Endothelial cell of umbilical vein (primary cell): Measurements from ENCODE around the gene OTOP2. TPM values are rescaled to one million over a fixed set of nuclear protein-coding genes. Genes with fewer than 3 reads are reported as not detected.

ENCODE experiments used
- BruUV-seq: library from RNA; stranded (reverse); fragments of 400-500 nt; replicated peaks from 2 replicates; lab custom pipeline; 2021; lab: Mats Ljungman, UMichigan
- CTCF ChIA-PET: fragments of 300-600, 350-600 bp; sonication (Branson Sonifier 250); formaldehyde crosslinking; loops from one replicate; lab custom pipeline; 2021; ENCODE audit warnings: antibody characterized with exemption, inconsistent platforms; lab: Charles Lee
- POLR2A ChIA-PET: fragments of 300-600, 350-600 bp; sonication (Branson Sonifier 250); formaldehyde crosslinking; loops from one replicate; lab custom pipeline; 2021; ENCODE audit warnings: antibody characterized with exemption, inconsistent platforms; lab: Charles Lee
- DNase-seq: peaks from one replicate; pipeline ENCODE4 v3.0.0-alpha.2; 2011; ENCODE audit warnings: low read depth, low spot score
- FAIRE-seq: peaks from 2 replicates; lab custom pipeline; 2011; peaks lifted over from hg19 to GRCh38; lab: Jason Lieb, UNC
- H2AFZ ChIP-seq: 2 replicates; pipeline ENCODE4 v1.6.0; 2012; ENCODE audit warnings: low read depth, low read length, control low read depth, inconsistent platforms
- H3K27ac ChIP-seq: 2 replicates; pipeline ENCODE4 v1.5.1; 2011; ENCODE audit warnings: low read depth, mild to moderate bottlenecking, control low read depth, low read length, moderate library complexity; ENCODE audit not compliant: insufficient read depth
- H3K27me3 ChIP-seq, 2 experiments: 2 replicates each; pipeline versions ENCODE4 v1.6.0 to v1.6.1; 2011; ENCODE audit warnings: low read length in 2 of 2, mixed read lengths in 1 of 2; ENCODE audit not compliant: control insufficient read depth in 2 of 2, insufficient read depth in 2 of 2
- H3K36me3 ChIP-seq, 2 experiments: 2 replicates in 1 of 2; 3 replicates in 1 of 2; pipeline ENCODE4 v1.5.1; 2011; ENCODE audit warnings: low read length in 2 of 2, mild to moderate bottlenecking in 1 of 2, moderate library complexity in 1 of 2; ENCODE audit not compliant: control insufficient read depth in 2 of 2, insufficient read depth in 2 of 2; ENCODE audit errors: extremely low read depth in 1 of 2
- H3K4me1 ChIP-seq: 3 replicates; pipeline ENCODE4 v1.5.1; 2011; ENCODE audit warnings: mild to moderate bottlenecking, low read length; ENCODE audit not compliant: control insufficient read depth, insufficient read depth; ENCODE audit errors: extremely low read depth
- H3K4me2 ChIP-seq: 2 replicates; pipeline ENCODE4 v1.6.1; 2011; ENCODE audit warnings: low read length, control low read depth, mixed read lengths; ENCODE audit not compliant: insufficient read depth
- H3K4me3 ChIP-seq, 3 experiments: fragments of 200-600 bp in 1 of 3; sonication (generic), shearing (Covaris generic) in 1 of 3; replicated peaks in 1 of 3; 2 replicates each; pipeline ENCODE4 v1.5.1; 2011 to 2016; ENCODE audit warnings: control low read depth in 3 of 3, low read length in 3 of 3, mild to moderate bottlenecking in 2 of 3, inconsistent platforms in 1 of 3, low read depth in 1 of 3, moderate library complexity in 1 of 3; ENCODE audit not compliant: insufficient read depth in 1 of 3
- H3K79me2 ChIP-seq: 2 replicates; pipeline ENCODE4 v1.6.0; 2012; ENCODE audit warnings: low read length, inconsistent platforms; ENCODE audit not compliant: control insufficient read depth, insufficient read depth
- H3K9ac ChIP-seq: replicated peaks from 2 replicates; pipeline ENCODE3; 2011; ENCODE audit warnings: low read length, control low read depth; ENCODE audit not compliant: insufficient read depth; ENCODE audit errors: extremely low read depth
- H3K9me1 ChIP-seq: replicated peaks from 3 replicates; pipeline ENCODE4 v1.6.0; 2011; ENCODE audit warnings: mild to moderate bottlenecking, low read length; ENCODE audit not compliant: control insufficient read depth, insufficient read depth; ENCODE audit errors: extremely low read depth
- H3K9me3 ChIP-seq: replicated peaks from 2 replicates; pipeline ENCODE4 v1.5.1; 2012; ENCODE audit warnings: low read length, inconsistent platforms; ENCODE audit not compliant: control insufficient read depth, insufficient read depth
- H4K20me1 ChIP-seq: replicated peaks from 2 replicates; pipeline ENCODE3; 2011; ENCODE audit warnings: mild to moderate bottlenecking, low read length; ENCODE audit not compliant: control insufficient read depth, insufficient read depth; ENCODE audit errors: extremely low read depth
- EZH2 ChIP-seq: IDR thresholded peaks from 2 replicates; pipeline ENCODE4 v1.6.1; 2012; ENCODE audit warnings: borderline replicate concordance, low read depth, mild to moderate bottlenecking, moderate library complexity, low read length, inconsistent platforms; ENCODE audit not compliant: severe bottlenecking
- FOS ChIP-seq: IDR thresholded peaks from 2 replicates; pipeline ENCODE4 v1.6.1; 2011; ENCODE audit warnings: mild to moderate bottlenecking, low read length, moderate library complexity, borderline replicate concordance; ENCODE audit not compliant: insufficient read depth
- GATA2 ChIP-seq: IDR thresholded peaks from 2 replicates; pipeline ENCODE4 v1.7.0; 2011; ENCODE audit warnings: low read depth, mild to moderate bottlenecking, moderate library complexity, mixed read lengths, low read length; ENCODE audit not compliant: insufficient read length, insufficient read depth
- JUN ChIP-seq: IDR thresholded peaks from 2 replicates; pipeline ENCODE4 v1.6.1; 2011; ENCODE audit warnings: borderline replicate concordance, low read depth; ENCODE audit not compliant: insufficient read length, insufficient read depth
- MYC ChIP-seq: IDR thresholded peaks from one replicate; pipeline ENCODE4 v1.6.1; 2011; ENCODE audit warnings: mild to moderate bottlenecking, low read depth, low read length
- POLR2A ChIP-seq: IDR thresholded peaks from 2 replicates; pipeline ENCODE4 v1.6.1; 2012; ENCODE audit warnings: low read depth, mild to moderate bottlenecking, control low read depth, low read length
- POLR2AphosphoS5 ChIP-seq: IDR thresholded peaks from 2 replicates; pipeline ENCODE4 v1.6.1; 2012; ENCODE audit warnings: low read depth, mild to moderate bottlenecking, control low read depth, low read length, moderate library complexity; ENCODE audit not compliant: insufficient read depth
- dilution Hi-C: fragments of 300-500 bp; cut with MboI; formaldehyde crosslinking; loops from one replicate; pipeline ENCODE4 v1.15.0; 2019; ENCODE audit warnings: low sequenced_read_pairs; ENCODE audit not compliant: extremely low pct_ligation_motif_present
- intact Hi-C: fragments of 100-400 bp; cut with micrococcal nuclease; formaldehyde crosslinking; loops from one replicate; pipeline ENCODE4 v1.10.0; 2022
- polyA plus RNA-seq, 4 experiments: library from polyadenylated mRNA; depleted of rRNA in 3 of 4; stranded (reverse) in 3 of 4; unstranded in 1 of 4; fragments of >200 nt; gene quantifications; 2 replicates each; pipeline versions ENCODE4 v1.2.1 to v1.2.3, GENCODE V29; 2011 to 2012; ENCODE audit warnings: missing spikeins in 1 of 4
- total RNA-seq: library from RNA; stranded (reverse); gene quantifications from 2 replicates; pipeline ENCODE4 v1.2.3, GENCODE V29; 2021
- TF ChIP-seq, protein P1 (sequence below), 2 donors: IDR thresholded peaks; 1 replicate in 1 of 2; 2 replicates in 1 of 2; pipeline ENCODE4 v1.5.1; 2011; ENCODE audit warnings: low read length in 2 of 2, mild to moderate bottlenecking in 2 of 2, moderate library complexity in 2 of 2, control low read depth in 1 of 2, inconsistent platforms in 1 of 2, low read depth in 1 of 2; ENCODE audit not compliant: insufficient read depth in 1 of 2; ENCODE audit errors: extremely low read depth in 1 of 2
- TF ChIP-seq, protein P2 (sequence below): IDR thresholded peaks from 2 replicates; pipeline ENCODE4 v1.6.1; 2011; ENCODE audit not compliant: insufficient read depth, insufficient read length

The OTOP2 gene
- total and polyA plus RNA-seq, 2 donors (not counting 3 experiments of a cell fraction or from before 2014, with no cell fraction given) = not detected

DNA sequence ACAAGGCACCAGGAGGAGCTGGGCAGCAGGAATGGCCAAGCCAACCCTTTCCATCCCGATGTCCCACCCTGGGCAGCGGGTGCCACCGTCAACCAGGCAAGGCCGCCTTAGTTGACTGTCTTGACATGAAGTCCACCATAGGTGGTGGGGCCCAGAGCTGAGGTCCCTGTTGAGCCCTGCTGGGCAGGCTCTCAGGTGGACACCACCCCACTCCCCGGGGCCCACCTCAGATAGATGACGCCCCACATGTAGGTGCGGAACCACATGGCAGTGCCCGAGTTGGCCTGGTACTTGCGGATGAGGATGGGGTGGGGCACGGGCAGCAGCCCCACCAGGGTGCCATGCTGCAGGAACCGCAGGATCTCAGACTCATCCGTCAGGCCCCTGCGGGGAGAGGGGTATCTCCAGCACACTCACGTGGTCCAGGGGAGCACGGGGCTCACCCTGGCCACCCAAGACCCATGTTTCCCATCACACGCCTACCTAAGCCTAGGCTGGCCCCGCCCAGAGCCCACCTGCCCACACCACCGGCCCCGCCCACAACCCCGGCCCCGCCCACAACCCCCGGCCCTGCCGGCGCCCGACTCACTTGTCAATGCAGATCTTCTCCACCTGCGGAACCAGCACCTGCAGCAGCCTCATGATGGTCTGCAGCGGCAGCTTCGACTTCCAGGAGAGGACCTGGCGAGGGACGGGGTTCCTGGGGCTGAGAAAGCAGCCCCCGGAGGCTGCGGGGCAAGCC lies 27.8 kb downstream of the OTOP2 start:
- FAIRE-seq = no peak
- Histone ChIP-seq H3K27me3 (no peaks in the 10 kb centered on the region), H3K36me3 (no peaks in the 10 kb centered on the region), H3K79me2 (no peaks in the 10 kb centered on the region), H3K4me1 (no peaks in the 10 kb centered on the region), H3K9me1 (no peaks in the 10 kb centered on the region), H3K9ac (no peak overlapping the region), H2AFZ (no peak overlapping the region), H3K4me2 (no peak overlapping the region), H3K9me3 (no peaks in the 10 kb centered on the region), H3K27ac (no peak overlapping the region), H4K20me1 (no peaks in the 10 kb centered on the region), H3K4me3 (no peak overlapping the region)
- BruUV-seq = no TSS peak
- intact Hi-C loops (no loop called here), dilution Hi-C loops (no loop called here)
- ChIA-PET CTCF (interaction anchor here (1.5 to 3.8 kb wide), 2 partner anchors 9 to 28 kb away, joined by 5 to 19 read pairs; partner anchors contain the start of gene OTOP2), POLR2A (no interaction called here)
- no peak for DNase-seq
- no peak for TF ChIP-seq JUN
- TF ChIP-seq, protein P1, sequence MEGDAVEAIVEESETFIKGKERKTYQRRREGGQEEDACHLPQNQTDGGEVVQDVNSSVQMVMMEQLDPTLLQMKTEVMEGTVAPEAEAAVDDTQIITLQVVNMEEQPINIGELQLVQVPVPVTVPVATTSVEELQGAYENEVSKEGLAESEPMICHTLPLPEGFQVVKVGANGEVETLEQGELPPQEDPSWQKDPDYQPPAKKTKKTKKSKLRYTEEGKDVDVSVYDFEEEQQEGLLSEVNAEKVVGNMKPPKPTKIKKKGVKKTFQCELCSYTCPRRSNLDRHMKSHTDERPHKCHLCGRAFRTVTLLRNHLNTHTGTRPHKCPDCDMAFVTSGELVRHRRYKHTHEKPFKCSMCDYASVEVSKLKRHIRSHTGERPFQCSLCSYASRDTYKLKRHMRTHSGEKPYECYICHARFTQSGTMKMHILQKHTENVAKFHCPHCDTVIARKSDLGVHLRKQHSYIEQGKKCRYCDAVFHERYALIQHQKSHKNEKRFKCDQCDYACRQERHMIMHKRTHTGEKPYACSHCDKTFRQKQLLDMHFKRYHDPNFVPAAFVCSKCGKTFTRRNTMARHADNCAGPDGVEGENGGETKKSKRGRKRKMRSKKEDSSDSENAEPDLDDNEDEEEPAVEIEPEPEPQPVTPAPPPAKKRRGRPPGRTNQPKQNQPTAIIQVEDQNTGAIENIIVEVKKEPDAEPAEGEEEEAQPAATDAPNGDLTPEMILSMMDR (IDR thresholded peaks at IDR 0.05; ENCODE audit: extremely low read depth in 1 of 2, insufficient read depth in 1 of 2, low read depth in 1 of 2, low read length in 2 of 2) = no peak
- TF ChIP-seq, protein P2, sequence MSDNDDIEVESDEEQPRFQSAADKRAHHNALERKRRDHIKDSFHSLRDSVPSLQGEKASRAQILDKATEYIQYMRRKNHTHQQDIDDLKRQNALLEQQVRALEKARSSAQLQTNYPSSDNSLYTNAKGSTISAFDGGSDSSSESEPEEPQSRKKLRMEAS = no peak
- no peak for TF ChIP-seq GATA2
- TF ChIP-seq POLR2A = no peak
- no peak for TF ChIP-seq EZH2
- TF ChIP-seq MYC = no peak
- no peak for TF ChIP-seq FOS
- no peak for TF ChIP-seq POLR2AphosphoS5
